Body of pancreas (tissue), 4 donors: ENCODE measurements around the gene TAS2R60.

Experiments
- CTCF ChIP-seq, 7 experiments: fragments of 450-650 bp in 4 of 7; fragments of 200-600 bp in 3 of 7; sonication (generic) in 3 of 7; IDR thresholded peaks; one replicate each; pipeline ENCODE4 v1.5.1; 2016 to 2019; ENCODE audit warnings: antibody characterized with exemption in 7 of 7
- POLR2A ChIP-seq, 3 donors: fragments of 450-650 bp; IDR thresholded peaks; one replicate each; pipeline ENCODE4 v1.6.1; 2016; ENCODE audit warnings: antibody characterized with exemption in 3 of 3, mild to moderate bottlenecking in 2 of 3

- TF ChIP-seq CTCF (IDR thresholded peaks at IDR 0.05) (no peak), POLR2A (IDR thresholded peaks at IDR 0.05) (no peak)
These were observed 23.4 kb upstream of the TAS2R60 start for GRCh38 chr7:143419880-143420279.
